Transverse colon (tissue), 4 donors: ENCODE results near the gene LYVE1. TPM values are rescaled to one million over a fixed set of nuclear protein-coding genes. Genes with fewer than 3 reads are reported as not detected.

Source experiments
- DNase-seq: peaks from one replicate; pipeline ENCODE4 v3.0.0-alpha.2; 2019
- H3K27ac ChIP-seq, 4 donors: fragments of 200-600 bp; sonication (generic); 2 replicates each; pipeline ENCODE4 v1.5.1; 2016 to 2018; ENCODE audit warnings: inconsistent platforms in 4 of 4
- H3K27me3 ChIP-seq: fragments of 200-600 bp; sonication (generic); 2 replicates; pipeline ENCODE4 v1.5.1; 2017; ENCODE audit warnings: inconsistent platforms
- H3K36me3 ChIP-seq, 4 donors: fragments of 200-600 bp; sonication (generic); 2 replicates each; pipeline ENCODE4 v1.5.1; 2017 to 2019; ENCODE audit warnings: inconsistent platforms in 4 of 4
- H3K4me1 ChIP-seq, 4 donors: fragments of 200-600 bp; sonication (generic); 2 replicates each; pipeline ENCODE4 v1.5.1; 2017 to 2020; ENCODE audit warnings: inconsistent platforms in 4 of 4
- H3K4me3 ChIP-seq, 4 donors: fragments of 200-600 bp; sonication (generic); 1 replicate in 1 of 4; 2 replicates in 3 of 4; pipeline versions ENCODE4 v1.5.1 to v1.6.1; 2017 to 2019; ENCODE audit warnings: inconsistent platforms in 4 of 4
- H3K9me3 ChIP-seq, 2 donors: fragments of 200-600 bp; sonication (generic); 2 replicates each; pipeline ENCODE4 v1.5.1; 2017 to 2019; ENCODE audit warnings: inconsistent platforms in 2 of 2
- EP300 ChIP-seq: sonication (generic); formaldehyde crosslinking; IDR thresholded peaks from one replicate; pipeline ENCODE4 v1.6.1; 2017; ENCODE audit warnings: antibody characterized with exemption, low read depth
- POLR2A ChIP-seq: fragments of 450-650 bp; IDR thresholded peaks from one replicate; pipeline ENCODE4 v1.6.1; 2016; ENCODE audit warnings: antibody characterized with exemption, mild to moderate bottlenecking, moderate library complexity
- POLR2AphosphoS5 ChIP-seq, 3 donors: sonication (generic); formaldehyde crosslinking; IDR thresholded peaks; one replicate each; pipeline ENCODE4 v1.6.1; 2016; ENCODE audit warnings: antibody characterized with exemption in 3 of 3
- WGBS, 2 donors: methylation state at CpG; one replicate each; pipeline ENCODE4 v1.1.5; 2018; ENCODE audit warnings: low coverage in 1 of 2; 5-methylcytosine and 5-hydroxymethylcytosine counted together
- in situ Hi-C, 4 donors: fragments of 200-750 bp; cut with MboI; loops; one replicate each; pipeline versions ENCODE4 v1.15.0 to v1.15.1; 2017; ENCODE audit warnings: low sequenced_read_pairs in 3 of 4, low pct_ligation_motif_present in 1 of 4, low pct_unique_long_range_greater_than_20kb in 1 of 4
- intact Hi-C: fragments of 100-400 bp; cut with DNase I; formaldehyde crosslinking; loops from one replicate; pipeline ENCODE4 v1.15.1; 2023; ENCODE audit warnings: low total_unique reads
- total RNA-seq, 4 donors: library from RNA; depleted of rRNA; stranded (reverse); fragments of >200 nt; gene quantifications; one replicate each; pipeline ENCODE4 v1.1.0, GENCODE V29; 2016
- TF ChIP-seq, protein P1 (sequence below), 5 experiments: fragments of 200-600 bp in 3 of 5; fragments of 450-650 bp in 2 of 5; sonication (generic) in 3 of 5; IDR thresholded peaks; 1 replicate in 2 of 5; 2 replicates in 3 of 5; pipeline ENCODE4 v1.5.1; 2016 to 2017; ENCODE audit warnings: antibody characterized with exemption in 5 of 5, inconsistent platforms in 3 of 5, mild to moderate bottlenecking in 2 of 5, moderate library complexity in 1 of 5

The LYVE1 gene
- total RNA-seq, 4 donors from 2014 or later, result 8.2 to 41.6 (median 31.7) TPM

DNA sequence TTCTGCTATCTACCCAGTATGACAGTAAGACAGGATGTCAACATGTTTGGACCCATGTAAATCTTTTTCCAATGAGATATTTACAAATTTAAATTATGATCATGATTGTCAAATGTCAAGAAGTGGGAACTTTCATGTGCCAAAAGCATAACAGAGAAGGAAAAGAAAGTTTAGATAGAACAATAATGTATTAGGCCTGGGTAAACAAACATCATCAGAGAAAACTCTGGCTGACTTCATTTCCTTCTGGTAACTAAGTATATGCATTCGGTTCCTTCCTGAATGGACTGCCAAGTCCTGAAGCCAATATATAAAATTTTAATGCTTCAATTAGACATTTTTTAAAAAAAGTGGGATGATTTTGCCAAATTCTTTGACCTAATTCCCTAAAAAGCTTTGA lies 44.0 kb downstream of the LYVE1 start:
- peaks cover 0 to 12% (median 2%) of the 10 kb centered on the region in 4 donors for H3K4me1 ChIP-seq
- 77 to 80% methylated on average over 1 of the region's 1 CpG for WGBS, 2 donors
- TF ChIP-seq POLR2AphosphoS5 (IDR thresholded peaks at IDR 0.05) (no peak), EP300 (no peak), POLR2A (no peak)
- TF ChIP-seq, protein P1, sequence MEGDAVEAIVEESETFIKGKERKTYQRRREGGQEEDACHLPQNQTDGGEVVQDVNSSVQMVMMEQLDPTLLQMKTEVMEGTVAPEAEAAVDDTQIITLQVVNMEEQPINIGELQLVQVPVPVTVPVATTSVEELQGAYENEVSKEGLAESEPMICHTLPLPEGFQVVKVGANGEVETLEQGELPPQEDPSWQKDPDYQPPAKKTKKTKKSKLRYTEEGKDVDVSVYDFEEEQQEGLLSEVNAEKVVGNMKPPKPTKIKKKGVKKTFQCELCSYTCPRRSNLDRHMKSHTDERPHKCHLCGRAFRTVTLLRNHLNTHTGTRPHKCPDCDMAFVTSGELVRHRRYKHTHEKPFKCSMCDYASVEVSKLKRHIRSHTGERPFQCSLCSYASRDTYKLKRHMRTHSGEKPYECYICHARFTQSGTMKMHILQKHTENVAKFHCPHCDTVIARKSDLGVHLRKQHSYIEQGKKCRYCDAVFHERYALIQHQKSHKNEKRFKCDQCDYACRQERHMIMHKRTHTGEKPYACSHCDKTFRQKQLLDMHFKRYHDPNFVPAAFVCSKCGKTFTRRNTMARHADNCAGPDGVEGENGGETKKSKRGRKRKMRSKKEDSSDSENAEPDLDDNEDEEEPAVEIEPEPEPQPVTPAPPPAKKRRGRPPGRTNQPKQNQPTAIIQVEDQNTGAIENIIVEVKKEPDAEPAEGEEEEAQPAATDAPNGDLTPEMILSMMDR (IDR thresholded peaks at IDR 0.05), result no peak
- H3K4me3 ChIP-seq, result no peak overlapping the region
- intact Hi-C loops, result loop anchor here (5.0 kb wide), 1 partner anchor 1173 kb away; no protein-coding TSS in a partner anchor
- no peaks in the 10 kb centered on the region for H3K9me3 ChIP-seq
- DNase-seq, result no peak
- peaks cover 0 to 38% (median 10%) of the 10 kb centered on the region in 4 donors for H3K36me3 ChIP-seq
- in situ Hi-C loops, result no loop called here
- H3K27me3 ChIP-seq, result no peaks in the 10 kb centered on the region
- no peak overlapping the region for H3K27ac ChIP-seq

DNA sequence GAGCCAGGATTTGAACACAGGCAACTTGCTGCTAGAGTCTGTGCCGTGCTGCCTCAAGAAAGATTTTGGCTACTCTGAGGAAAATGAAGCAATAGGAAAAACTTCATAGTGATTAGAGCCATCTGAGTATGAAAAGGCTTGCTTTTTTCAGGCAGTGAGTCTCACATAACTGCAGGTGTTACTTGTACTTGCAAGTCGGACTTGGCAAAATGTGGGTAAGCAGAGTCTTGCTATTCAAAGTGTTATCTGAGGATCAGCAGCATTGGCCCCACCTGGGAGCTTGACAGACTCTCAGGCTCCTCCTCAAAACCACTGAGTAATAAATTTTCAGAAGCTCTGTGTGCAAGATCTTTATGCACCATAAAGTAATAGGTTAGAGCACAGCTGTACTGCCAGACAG lies 45.5 kb downstream of the LYVE1 start:
- in situ Hi-C loops, result no loop called here
- TF ChIP-seq, protein P1 (IDR thresholded peaks at IDR 0.05), result no peak
- TF ChIP-seq EP300 (no peak), POLR2A (no peak), POLR2AphosphoS5 (IDR thresholded peaks at IDR 0.05) (no peak)
- H3K27me3 ChIP-seq, result no peaks in the 10 kb centered on the region
- intact Hi-C loops, result loop anchor here (5.0 kb wide), 1 partner anchor 1174 kb away; no protein-coding TSS in a partner anchor
- H3K4me3 ChIP-seq, result no peak overlapping the region
- H3K9me3 ChIP-seq, result no peaks in the 10 kb centered on the region
- peak overlapping the region in 1 of 4 donors; percentile 18 for H3K27ac ChIP-seq
- peaks cover 0 to 35% (median 7%) of the 10 kb centered on the region in 4 donors for H3K36me3 ChIP-seq
- 55 to 89% methylated on average over 2 of the region's 2 CpGs for WGBS, 2 donors
- DNase-seq, result no peak
- H3K4me1 ChIP-seq, result peaks cover 0 to 9% (median 2%) of the 10 kb centered on the region in 4 donors

DNA sequence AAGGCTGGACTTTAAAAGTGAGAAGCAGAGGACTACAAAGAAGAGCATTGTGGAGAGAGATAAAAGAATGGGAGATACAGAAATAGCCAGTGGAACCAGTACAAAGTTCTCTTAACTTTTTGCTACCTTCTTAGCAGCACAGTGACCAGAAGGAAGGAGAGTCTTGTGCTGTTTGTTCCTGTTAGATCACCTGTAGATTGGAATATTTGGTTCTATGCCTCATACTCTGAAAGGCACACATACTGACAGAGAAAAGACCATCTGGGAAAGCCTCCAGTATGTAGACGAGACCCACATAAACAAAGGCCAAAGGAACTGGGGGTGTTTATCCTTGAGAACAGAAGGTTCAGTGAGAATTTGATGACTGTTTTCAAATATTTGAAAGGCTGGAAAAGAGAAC lies 46.2 kb downstream of the LYVE1 start:
- peaks cover 0 to 4% (median 1%) of the 10 kb centered on the region in 4 donors for H3K4me1 ChIP-seq
- DNase-seq, result no peak
- intact Hi-C loops (loop anchor here (5.0 kb wide), 1 partner anchor 1175 kb away; no protein-coding TSS in a partner anchor), in situ Hi-C loops (no loop called here)
- no peak overlapping the region for H3K4me3 ChIP-seq
- no peaks in the 10 kb centered on the region for H3K9me3 ChIP-seq
- WGBS, 2 donors, result 67 to 70% methylated on average over 1 of the region's 1 CpG
- H3K27me3 ChIP-seq, result no peaks in the 10 kb centered on the region
- H3K27ac ChIP-seq, result peak overlapping the region in 1 of 4 donors; percentile 18
- TF ChIP-seq, protein P1 (IDR thresholded peaks at IDR 0.05), result no peak
- no peak for TF ChIP-seq EP300
- no peak for TF ChIP-seq POLR2A
- TF ChIP-seq POLR2AphosphoS5 (IDR thresholded peaks at IDR 0.05), result no peak
- peaks cover 0 to 35% (median 7%) of the 10 kb centered on the region in 4 donors for H3K36me3 ChIP-seq

DNA sequence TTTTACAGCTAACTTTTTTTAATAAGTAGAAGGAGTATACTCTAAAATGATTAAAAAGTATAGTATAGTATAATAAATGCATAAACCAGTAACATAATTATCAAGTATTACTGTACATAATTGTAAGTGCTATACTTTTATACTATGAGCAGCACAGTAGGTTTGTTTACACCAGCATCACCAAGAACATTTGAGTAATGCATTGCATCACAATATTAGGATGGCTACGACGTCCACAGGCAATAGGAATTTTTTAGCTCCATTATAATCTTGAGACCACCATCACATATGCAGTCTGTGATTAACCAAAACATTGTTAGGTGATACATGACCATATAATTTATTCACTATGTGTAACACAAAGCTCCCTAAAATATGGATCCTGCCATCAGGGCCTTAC lies 47.9 kb downstream of the LYVE1 start:
- H3K4me1 ChIP-seq, result no peaks in the 10 kb centered on the region
- peaks cover 0 to 32% (median 7%) of the 10 kb centered on the region in 4 donors for H3K36me3 ChIP-seq
- H3K4me3 ChIP-seq, result no peak overlapping the region
- no peak overlapping the region for H3K27ac ChIP-seq
- TF ChIP-seq, protein P1 (IDR thresholded peaks at IDR 0.05), result no peak
- TF ChIP-seq POLR2AphosphoS5 (IDR thresholded peaks at IDR 0.05), result no peak
- TF ChIP-seq EP300, result no peak
- TF ChIP-seq POLR2A, result no peak
- WGBS, 2 donors, result 95% methylated on average over 2 of the region's 2 CpGs
- no peak for DNase-seq
- H3K9me3 ChIP-seq, result no peaks in the 10 kb centered on the region
- in situ Hi-C loops (no loop called here), intact Hi-C loops (loop anchor here (5.0 kb wide), 1 partner anchor 1177 kb away; no protein-coding TSS in a partner anchor)
- no peaks in the 10 kb centered on the region for H3K27me3 ChIP-seq
